GM19468 (cell line): Measurements from ENCODE around the gene SCN3A.

Source experiments
- ATAC-seq: cut with Tn5 transposase; IDR thresholded peaks from one replicate; pipeline ENCODE4 v1.9.1; 2021; ENCODE audit warnings: mild to moderate bottlenecking, moderate library complexity, moderate number of reproducible peaks; ENCODE audit not compliant: unreplicated experiment; ENCODE audit errors: extremely low read depth

The SCN3A gene

DNA sequence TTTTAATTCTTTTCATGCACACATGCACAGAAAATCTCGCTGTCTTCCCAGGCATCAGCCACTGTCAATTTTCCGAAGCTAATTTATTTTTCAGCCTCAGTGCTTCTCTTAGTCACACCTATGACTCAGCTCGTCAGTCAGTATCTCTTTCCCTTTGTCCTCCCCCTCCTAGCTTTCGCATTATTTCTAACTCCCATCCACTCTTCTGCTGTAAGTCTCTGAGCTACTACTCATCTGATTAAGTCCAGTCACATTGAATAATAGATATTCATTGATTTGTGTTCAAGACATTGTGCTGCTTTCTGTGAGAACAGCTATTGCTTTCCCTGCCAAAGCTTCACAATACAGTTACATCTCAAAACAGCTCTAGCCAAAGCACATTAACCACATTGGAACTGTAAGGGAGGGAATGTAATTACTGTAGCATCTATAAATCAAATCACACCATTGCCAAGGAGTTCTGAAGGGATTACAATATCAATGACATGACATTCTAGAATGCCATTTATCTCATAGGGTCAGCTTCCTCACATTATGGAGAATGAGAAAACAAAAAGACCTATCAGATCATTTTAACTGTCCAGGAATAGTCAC is 89.4 kb downstream of the SCN3A start:
- ATAC-seq, result no peak

DNA sequence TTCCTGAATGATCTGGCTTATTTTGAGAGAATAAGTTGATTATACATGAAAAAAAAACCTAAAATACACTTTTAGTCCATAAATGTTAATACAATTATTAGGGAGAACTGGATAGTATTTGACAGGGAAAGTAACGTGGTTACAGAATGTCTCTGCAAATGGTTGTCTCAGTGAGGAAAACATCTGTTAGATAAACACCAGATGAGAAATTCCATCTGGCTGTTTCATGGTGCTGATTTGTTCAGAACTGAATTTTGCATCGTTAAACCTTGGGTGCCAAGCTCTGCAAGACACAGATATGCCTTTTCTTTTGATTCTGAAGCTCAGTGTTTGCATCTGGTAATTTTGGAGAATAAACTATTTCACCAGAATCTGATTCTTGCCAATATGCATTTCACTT is 90.4 kb downstream of the SCN3A start:
- ATAC-seq, result no peak

DNA sequence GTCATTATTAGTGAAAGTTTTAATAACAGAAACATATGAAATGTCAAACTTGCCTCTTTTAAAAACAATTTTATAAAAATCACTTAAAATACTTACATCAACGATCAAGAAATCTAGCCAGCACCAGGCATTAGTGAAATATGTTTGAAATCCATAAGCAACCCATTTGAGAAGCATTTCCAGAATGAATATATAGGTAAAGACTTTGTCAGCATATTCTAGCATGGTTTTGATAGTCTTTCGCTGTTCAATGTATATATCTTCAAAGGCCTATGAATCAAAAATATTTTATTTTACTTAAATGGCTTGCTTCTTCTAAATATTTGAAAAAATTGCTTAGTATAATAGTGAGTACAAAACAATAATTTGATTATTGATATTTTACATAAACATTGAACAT is 91.1 kb downstream of the SCN3A start:
- ATAC-seq, result no peak

DNA sequence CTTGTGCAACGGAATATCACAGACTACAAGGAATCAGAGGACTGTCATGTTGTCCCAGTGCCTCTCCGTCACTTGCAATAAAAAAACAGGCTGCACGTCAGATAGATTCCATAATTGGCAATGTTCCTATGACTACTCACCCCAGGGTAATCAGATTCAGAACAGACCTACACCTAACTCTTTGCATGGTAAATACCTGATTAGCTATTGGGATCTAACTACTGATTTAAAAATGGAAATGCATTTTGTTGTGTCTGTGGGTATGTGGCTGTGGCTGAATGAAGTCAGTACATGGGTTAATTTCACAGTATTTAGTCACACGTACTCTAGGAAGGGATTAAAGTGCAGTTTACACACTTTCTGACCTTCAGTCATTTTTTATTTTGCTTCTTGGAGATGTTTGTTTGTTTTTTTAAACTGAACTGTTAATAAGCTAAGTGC is 91.7 kb downstream of the SCN3A start:
- no peak for ATAC-seq

DNA sequence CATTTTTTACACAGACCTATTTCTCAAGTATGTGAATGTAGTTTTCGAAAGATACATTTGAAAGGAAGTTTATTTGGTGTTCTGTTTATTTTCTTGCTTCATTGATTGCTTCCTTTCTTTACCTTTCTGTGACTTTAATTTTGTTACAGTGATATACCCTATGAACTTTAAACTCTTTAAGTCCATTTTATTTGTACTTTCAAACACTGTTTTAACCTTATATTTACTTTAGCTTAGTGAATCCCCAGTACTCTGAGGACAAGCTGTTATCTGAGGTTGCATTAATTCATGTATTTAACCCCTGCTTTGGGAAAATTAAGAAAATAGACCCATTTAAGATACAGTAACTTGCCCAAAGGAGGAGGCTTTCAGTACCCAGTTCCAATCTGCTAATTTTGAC is 93.5 kb downstream of the SCN3A start:
- no peak for ATAC-seq

DNA sequence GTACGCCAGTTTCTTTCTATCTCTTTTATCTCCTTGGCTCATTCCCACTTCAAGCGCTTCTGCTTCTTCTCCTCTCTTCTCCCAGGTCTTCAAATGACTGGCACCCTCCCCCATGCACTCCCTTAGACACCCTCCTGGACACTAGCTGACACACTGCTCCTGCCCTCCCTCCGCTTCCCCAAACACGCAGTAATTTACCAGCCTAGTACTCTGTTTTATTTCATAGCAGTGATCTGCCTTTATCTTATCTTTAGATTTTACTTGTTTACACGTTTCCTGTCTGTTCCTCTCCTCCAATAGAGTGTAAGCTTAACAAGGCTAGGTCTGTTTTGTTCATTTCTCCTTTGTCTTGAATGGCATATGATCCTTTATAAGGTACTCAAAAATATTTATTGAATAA is 93.9 kb downstream of the SCN3A start:
- ATAC-seq, result no peak

DNA sequence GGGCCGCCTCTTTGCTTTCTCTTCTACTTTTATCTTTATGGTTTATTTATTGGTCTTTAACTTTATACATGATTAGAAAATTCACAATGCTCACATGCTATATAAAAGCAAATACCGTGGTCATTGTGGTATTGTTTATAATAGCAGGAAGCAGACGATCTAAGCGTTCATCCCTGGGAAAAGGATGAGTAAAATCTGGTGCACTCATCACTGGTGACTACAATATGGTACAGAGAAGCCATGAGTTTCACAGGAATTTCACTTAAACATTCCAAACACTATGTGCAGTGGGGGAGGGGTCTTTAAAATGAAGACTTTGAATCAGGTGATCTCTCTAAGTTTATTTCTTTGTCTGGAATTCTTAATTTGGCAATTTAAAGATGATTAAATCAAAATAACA is 97.9 kb downstream of the SCN3A start:
- no peak for ATAC-seq

DNA sequence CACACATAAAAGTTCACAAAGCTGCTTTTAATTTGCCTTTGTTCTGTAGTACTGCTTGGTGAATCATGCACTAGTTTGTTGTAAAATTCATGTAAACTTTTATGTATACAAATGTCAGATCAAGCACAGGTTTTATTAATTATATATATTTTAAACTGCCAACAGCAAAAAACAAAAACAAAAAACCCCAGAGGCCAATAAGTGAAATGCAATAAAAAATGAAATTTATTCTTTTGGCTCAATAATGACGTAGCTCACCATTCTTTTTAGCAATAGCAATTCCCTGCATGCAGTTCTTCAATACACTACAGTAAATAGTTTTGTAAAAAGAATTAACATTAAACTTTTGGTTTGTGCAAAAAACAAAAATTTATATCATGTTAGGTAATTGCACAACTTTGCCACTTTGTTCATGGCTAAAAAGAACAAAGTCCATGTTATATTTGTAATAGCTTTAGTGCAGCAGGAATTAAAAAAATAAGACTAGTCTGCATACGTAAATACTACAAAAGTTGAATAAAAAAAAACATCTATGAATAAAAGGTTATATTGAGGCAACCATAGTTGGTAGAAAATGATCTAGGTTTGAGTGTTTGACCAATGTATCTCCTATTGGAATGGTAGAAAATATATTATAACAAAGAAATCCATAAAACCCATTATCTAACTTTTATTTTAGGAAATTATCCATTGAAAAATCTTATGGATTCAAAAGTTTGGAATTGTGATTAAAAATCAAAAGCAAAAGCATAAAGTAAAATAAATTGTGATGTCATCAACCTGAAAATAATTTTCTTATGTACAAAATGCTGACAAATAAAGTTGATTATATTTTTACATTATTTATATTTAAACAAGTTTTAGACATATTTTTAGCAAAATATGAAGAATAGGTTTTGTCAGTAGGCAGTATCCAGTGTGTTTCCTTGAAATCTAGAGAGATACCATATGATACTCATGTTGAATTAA is 115.6 kb downstream of the SCN3A start:
- ATAC-seq, result no peak

DNA sequence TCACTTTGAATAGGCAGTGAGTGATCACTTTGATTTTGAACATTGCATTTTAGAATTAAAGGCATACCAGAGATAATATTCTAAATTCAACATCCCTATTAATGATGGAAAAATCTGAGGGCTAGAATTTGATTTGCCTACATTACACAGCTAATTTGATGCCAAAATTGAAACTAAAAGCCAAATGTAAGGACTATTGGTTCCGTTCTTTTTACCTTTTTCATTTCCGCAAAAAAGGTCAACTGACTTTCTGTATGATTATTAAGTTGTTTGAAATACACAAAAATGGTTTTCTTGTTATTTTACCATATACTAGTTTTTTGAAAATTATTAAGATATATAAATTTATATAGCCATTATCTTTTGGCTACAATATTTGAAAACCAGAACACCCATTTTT is 117.5 kb downstream of the SCN3A start:
- ATAC-seq, result no peak

DNA sequence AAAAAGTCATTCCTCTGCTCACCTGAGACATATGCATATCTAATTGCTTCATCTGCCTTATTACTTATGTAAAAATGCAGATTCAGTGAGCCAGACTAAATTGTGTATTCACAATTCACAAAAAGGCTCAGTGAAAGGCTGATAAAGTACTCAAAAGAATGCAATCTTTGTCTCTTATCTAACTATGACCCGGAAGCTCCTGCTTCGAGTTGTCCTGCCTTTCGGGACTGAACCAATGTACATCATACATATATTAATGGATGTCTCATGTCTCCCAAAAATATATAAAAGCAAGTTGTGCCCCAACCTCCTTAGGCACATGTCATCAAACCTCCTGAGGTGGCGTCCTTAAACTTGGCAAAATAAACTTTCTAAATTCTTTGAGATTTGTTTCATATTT is 120.5 kb downstream of the SCN3A start:
- ATAC-seq, result no peak

DNA sequence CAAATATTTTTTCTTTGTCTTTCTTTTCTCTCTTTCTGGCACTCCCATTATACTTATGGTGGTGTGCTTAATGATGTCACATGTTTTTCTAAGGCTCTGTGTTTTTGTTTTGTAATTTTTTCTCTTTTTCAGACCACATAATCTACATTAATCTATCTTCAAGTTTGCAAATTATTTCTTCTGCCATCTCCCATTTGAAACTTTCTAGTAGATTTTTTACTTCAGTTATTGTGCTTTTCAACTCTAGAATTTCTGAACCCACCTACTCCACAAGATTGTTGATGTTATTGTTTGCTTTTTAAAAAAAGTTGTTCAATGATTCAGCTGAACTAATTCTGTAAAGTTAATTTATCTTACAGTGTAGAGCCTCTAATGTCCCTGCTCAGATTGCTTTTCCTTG is 121.4 kb downstream of the SCN3A start:
- no peak for ATAC-seq

DNA sequence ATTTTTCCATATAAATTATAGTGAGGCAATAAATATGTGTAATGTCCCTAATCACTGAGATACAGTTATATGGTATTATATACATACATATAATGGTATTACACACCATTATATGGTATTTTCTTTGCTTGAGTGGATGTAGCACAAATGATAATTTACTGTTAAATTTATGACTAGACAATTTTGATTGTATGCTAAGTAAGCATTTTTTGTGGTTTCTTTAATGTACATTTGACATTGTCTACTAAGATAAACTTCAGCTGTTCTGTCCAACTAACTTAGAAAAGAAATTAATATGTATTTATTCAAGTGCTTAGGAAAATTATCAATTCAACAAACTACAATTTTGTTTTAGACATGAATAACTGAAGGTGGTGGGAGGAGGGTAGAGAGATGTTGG is 122.6 kb downstream of the SCN3A start:
- no peak for ATAC-seq

DNA sequence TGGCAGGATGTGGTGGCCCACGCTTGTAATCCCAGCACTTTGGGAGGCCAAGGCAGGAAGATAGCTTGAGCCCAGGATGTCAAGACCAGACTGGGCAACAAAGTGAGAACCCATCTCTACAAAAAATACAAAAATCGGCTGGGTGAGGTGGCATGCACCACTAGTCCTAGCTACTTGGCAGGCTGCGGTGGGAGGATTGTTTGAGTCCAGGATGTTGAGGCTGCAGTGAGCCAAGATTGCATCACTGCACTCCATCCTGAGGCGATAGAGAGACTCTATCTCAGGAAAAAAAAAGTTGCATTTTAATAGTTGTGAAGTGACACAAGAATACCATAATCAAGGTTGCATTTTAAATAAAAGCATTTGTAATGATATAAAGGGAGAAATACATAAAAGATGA is 124.4 kb downstream of the SCN3A start:
- no peak for ATAC-seq

DNA sequence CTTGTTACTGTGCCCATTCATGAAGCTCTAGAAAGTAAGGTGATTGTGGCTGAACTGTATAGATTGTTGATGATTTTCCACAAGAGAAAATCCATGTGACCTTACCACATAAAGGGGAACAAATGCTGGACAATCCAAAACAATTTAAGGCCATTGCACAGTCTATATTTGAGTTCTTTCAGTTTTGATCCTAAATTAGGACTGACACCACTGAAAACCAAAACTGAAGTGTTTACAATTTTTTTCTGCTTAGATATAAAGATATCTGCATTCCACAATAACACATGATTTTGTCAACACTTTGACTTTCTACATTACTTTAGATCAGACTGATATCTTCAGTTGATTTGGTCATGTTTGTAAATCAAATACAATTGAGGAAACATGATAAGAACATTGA is 124.9 kb downstream of the SCN3A start:
- no peak for ATAC-seq

DNA sequence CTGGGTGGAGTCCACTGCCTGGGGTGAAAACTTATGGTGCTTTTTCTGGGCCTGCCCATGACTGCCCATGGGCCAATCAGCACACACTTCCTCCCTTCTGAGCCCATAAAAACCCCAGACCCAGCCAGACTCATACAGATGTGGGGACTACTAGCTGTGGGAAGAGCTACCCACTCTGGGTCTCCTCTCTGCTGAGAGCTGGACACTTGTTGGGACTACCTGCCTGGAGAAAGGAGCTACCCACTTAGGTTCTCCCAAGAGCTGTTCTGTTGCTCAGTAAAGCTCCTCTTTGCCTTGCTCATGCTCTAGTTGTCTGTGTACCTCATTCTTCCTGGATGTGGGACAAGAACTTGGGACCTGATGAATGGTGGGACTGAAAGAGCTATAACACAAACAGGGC is 129.0 kb downstream of the SCN3A start:
- ATAC-seq, result no peak

DNA sequence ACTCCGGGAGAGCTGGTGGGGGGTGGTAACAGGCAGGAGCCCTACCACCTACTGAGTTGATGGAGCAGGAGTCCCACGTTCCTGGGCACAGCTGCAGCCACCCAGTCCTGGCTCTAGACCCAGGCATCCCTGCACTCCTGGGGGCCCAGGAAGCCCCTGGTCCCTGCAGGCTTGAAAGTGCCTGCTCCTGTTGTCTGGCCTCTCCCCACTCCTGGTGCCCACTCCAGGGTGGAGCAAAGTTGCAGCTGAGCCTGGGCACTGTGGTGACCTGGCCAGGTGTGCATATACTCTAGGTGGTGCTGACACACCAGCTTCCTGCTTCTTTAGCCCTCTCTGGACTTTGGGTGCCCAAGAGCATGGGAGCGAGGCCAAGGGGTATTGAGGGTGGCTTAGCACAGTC is 129.5 kb downstream of the SCN3A start:
- no peak for ATAC-seq

DNA sequence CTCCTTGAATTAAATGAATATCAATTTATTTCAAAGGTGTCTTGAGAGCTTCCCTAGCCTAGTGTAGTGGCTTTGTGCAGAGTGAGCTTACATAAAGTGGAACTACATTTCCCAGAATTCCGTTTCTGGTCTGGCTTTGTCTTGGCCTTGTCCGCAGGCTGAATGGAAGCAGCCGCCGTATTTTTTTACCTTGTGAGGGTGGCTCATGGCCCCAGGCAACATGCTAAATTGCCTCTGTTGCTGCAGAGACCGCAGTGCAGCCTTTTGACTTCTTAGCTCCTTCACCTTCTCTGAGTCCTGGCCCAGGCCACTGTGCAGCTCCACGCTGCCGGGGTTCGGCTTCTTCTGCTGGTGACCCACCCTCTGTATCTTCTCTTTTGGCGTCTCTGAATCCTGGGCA is 133.8 kb downstream of the SCN3A start:
- ATAC-seq, result no peak

DNA sequence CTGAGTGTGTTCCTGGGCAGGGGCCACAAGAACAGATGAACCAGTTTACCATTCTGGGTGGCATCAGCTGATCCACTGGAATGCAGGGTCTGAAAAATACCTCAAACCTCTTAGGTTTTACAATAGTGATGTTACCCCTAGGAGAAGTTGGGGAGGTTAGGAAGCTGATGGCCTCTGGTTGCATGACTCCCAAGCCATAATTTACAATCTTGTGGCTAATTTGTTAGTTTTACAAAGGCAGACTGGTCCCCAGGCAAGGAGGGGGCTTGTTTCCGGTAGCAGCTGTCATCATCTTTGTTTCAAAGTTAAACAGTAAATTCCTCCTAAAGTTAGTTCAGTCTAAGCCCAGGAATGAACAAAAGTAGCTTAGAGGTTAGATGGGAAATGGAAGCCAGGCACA is 134.7 kb downstream of the SCN3A start:
- ATAC-seq, result no peak

DNA sequence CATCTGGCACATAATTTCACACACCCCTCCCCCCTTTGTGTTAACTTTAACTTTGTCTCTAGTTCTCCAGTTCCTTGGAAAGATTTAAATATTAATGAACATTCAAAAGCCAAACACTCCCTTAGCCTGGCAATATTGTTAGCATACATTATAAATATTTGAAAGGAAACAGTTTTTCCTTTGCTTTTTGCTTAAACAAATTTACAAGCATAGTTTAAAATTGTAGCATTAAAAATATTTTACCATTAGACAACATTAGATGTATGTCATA is 135.4 kb downstream of the SCN3A start:
- ATAC-seq, result no peak

DNA sequence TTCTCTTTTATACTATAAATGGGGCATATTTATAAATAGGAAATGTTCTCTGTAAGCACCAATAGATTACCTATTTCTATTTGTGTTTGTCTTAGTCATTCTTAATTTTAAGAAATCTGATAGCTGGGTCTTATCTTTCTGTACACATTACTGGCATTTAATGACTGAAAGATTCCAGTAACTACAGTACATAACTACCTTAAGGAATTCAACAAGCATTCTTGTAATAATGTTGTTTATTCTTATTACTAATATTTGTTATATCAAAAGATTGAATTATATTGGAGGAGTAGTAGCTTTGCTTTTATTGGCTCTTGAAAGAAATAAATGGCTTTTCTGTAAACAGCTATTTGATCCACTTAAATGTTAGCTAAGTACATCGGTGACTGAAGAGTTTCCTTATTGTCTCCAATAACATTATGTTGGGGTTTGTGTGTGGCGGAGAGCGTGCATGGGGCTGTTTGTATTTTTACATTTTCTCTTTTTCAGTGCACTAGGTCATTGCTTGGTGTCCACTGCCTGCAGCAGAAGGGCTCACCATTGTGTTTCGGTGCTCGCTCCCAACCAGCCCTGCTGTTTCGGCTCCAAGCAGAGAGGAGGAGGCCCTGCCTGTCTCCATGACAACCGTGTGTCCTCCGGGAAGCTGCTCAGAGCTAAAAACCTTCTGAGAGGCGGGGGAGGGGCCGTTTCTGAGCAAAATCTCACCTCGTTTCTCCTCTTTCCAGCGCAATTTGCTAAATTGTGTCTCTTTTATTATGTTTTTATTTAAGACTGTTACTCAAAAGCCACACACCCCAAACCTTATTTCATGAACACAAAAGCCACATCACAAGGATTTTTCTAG is 136.0 kb downstream of the SCN3A start:
- no peak for ATAC-seq

DNA sequence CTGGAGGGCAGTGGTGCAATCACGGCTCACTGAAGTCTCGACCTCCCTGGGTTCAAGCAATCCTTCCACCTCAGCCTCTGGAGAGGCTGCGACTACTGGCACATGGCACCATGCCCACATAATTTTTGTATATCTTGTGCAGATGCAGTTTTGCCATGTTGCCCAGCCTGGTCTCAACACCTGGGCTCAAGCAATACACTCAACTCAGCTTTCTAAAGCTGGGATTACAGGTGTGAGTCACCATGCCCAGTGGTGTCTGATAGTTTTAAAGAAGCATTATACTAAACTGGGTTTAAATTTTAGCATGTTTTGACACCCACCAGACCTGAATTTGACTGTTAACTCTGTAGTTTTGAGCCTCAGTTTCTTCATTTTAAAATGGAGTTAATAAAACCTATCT is 139.1 kb downstream of the SCN3A start:
- no peak for ATAC-seq
